ENCODE results near the gene HM13.

DNA sequence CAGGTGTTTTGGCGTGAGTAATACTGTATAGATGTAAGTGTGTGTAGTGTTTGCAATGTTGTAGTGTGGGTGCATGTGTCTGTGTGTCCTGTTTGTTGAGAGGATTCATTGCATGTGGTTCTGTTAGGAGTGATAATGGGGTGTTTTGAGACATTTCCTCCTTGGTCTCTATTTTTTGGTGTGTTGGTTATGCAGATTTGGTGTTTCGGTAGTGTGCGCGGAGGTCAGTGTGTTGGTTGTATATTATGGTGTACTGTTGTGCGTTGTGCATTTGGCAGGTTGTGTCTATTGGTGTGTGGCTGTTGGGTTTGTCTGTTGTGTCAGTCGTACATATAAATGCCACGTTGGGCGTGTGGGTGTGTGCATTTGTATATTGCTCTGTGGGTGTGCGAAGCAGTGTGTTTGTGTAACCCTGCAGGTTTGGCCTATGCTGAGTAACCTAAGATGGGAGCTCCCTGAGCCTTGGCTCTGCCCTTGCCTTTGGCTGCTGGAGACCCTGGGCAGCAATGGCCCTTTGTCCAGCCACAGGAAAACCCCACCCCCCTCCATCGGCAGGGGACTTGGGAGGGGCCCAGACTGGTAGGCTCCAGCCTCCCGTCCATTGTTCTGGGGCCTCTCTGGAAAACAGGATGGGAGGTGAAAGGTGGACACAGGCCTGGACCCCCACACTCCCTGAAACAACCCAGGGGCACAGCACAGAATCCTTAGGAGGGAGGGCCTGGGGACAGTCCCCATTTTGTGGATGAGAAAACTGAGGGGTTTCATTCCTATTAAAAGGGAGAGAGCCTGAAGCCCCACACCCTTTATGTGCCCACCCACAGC lies 80.5 kb downstream of the HM13 start:
- TF ChIP-seq KAT2B (IDR thresholded peaks at IDR 0.05; ENCODE audit: borderline replicate concordance, low read depth, low read length) = no peak
- no peak for TF ChIP-seq SMC3 (IDR thresholded peaks at IDR 0.05; ENCODE audit: low read length)

Data from HepG2 (cell line).